ENCODE data around the gene TMC4.

TMC4 gene

DNA sequence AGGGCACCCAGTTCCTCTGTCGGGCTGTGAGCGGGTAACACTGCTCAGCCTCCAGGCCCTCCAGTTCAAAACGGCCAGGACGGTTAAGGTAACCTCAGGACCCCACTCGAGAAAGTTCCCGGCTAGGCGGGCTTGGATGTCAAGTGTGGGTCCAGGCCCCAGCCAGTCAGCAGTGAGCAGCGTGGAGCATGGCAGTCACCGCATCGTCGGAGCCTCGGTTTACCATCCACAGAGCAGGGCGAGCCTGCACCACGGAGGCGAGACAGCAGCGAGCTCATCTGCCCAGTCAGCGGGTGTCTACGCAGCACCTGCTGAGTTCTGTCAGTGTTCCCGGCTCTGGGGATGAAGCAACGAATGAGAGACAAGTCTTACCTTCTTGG, 43.4 kb downstream of the TMC4 start:
- no peak for DNase-seq (ENCODE audit: low spot score)

- DNase-seq (ENCODE audit: low spot score) = no peak
Measured at GRCh38 chr19:54128796-54129616, 44.0 kb downstream of the TMC4 start.

DNA sequence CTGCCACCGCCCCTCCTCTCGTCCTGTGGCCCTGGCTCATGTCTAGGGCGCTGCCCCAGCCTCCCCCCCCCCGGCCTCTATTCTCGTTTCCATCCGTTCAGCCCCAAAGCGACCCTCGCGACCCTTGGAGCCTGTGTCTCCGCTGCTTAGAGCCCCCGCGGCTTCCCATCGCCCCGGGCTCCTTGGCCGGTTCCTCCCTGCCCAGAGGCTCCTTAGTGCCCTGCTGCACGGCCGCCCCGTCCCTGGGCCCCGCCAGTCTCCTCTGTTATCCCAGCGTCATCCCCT, 44.6 kb downstream of the TMC4 start:
- no peak for DNase-seq (ENCODE audit: low spot score)

DNA sequence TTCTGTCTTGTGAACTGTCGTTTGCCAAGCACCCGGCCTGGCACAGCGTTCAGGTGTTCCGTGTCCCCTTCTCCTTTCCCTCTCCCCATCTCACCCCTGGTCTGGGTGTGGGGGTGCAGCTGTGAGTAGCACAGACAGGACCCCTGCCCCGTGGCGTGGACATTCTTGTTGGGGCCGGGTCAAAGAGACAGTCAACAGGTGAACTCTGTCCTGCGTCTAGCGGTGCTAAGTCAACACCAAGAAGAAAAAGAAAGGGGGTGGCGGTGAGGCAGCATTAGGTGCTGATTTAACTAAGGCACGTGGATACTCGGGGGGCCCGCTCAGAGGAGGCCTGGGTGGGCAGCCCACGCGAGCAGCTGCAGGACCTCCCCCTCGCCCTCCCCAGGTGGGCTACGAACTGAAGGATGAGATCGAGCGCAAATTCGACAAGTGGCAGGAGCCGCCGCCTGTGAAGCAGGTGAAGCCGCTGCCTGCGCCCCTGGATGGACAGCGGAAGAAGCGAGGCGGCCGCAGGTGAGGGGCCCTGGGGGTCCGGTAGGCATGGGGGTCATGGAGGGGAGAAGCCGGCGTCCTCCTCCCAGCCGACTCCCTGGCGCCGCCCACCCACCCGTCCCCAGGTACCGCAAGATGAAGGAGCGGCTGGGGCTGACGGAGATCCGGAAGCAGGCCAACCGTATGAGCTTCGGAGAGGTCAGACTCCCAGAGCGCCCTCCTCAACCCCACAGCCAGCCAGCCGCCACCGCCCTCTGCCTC, 45.1 kb downstream of the TMC4 start:
- no peak for DNase-seq (ENCODE audit: low spot score)

DNA sequence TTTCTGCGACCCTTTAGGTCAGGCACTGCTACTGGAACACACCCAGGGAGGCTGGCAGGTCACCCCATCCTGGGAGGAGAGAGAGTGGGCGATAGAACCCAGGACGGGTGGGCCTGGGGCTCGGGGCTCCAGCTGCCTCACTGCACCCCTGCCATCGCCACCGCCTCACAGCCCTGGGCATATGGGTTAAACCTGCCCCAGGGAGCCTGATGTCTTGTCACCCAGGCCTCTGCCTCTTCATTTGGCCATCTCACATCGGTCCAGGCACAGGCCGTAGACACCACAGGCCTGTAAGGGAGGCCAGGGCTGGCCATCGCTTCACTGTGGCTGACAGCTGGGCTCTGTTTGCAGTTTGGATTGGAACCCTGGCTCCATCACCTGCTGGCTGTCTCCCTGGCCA, 47.2 kb downstream of the TMC4 start:
- no peak for DNase-seq (ENCODE audit: low spot score)

- no peak for DNase-seq (ENCODE audit: low spot score)
Measured at GRCh38 chr19:54124393-54124792, 48.6 kb downstream of the TMC4 start.

GRCh38 chr19:54123682-54124081, 49.3 kb downstream of the TMC4 start:
- DNase-seq (ENCODE audit: low spot score) = no peak

DNA sequence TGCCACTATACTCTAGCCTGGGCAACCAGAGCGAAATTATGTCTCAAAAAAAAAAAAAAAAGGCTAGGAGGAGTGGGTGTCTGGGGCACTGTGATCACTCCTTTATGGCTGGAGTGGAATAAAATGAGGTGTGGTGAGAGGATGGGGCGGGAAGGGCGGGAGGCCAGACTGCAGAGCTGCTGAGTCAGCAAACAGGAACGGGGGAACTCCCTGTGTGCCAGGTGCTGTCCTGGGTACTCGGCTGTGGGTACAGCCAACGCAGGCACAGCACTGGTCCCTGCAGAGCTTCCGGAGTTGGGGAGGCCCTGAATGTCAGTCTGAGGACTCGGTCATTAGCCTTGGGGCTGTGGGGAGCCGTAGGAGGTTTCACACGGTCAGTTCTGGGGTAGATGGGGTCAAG, 51.7 kb downstream of the TMC4 start:
- DNase-seq (ENCODE audit: low spot score) = no peak

DNA sequence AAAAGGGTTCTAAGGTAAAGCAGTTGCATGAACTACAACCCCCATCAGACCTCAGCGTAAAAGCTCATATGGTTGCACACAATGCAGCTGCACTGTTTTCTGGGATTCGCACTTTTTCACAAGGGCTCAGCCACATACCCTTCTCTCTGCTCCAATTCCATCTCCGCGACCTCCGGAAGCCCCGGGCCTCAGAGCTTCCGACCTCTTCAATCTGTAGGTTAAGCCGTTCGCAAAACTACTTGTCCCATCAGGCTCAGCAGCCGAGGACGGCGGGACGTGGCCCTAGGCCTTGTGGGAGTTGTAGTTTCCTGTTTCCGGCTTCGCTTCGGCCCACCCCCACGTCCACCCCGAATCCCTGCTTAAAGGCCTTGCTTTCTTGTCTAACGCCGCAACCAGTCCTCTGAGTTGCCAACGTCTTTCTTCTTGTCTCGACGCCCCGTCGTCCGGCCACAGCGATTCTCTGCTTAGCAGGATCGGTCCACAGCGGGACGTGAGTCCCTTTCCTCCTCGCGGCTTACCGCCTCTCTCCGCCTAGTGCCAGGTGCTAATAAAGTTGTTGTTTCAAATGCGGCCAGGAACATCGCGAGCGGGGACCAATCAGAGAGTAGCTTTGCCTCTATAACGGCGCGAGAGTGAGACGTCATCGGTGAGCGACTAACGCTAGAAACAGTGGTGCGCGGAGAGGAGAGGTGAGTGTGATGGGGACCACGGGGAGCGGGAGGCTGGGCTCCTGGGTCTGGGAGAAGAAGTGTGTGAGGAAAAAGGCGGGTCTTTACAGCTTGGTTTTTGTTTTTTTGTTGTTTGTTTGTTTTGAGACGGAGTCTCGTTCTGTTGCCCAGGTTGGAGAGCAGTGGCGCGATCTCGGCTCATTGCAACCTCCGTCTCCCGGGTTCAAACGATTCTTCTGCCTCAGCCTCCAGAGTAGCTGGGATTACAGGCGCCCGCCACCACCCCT, 57.6 kb downstream of the TMC4 start, which contains the start of the genes PRPF31 and TFPT:
Gene PRPF31, plus strand, starts transcription at position 646 of the 955 bp plus-strand sequence. CDS start 2,525 bp downstream, outside the sequence.
Gene TFPT, minus strand, starts transcription at position 549 of the 955 bp plus-strand sequence. Its CDS starts 388 bp downstream, at position 161.
- peak; percentile 99 for DNase-seq (ENCODE audit: low spot score)

GRCh38 chr19:54114340-54115108, 58.4 kb downstream of the TMC4 start:
- no peak for DNase-seq (ENCODE audit: low spot score)

Data from hematopoietic multipotent progenitor cell treated with erythropoietin and hydrocortisone succinate and interleukin-3 and kit ligand, for 17 days (in vitro differentiated cells).